ENCODE results near the gene ZMYND10. TPM values are rescaled to one million over a fixed set of nuclear protein-coding genes. Genes with fewer than 3 reads are reported as not detected.

ZMYND10 gene
- total RNA-seq, 3 donors from 2014 or later (not counting 1 experiment from before 2014, with no cell fraction given) = 3.0 to 6.3 (median 3.5) TPM

- Mint-ChIP-seq H3K4me3 (peak overlapping the region; percentile 98), H3K36me3 (peaks cover 13% of the 10 kb centered on the region), H3K27ac (peak overlapping the region; percentile 93 to 96), H3K9me3 (no peaks in the 10 kb centered on the region), H3K27me3 (ENCODE audit: low read depth in 2 of 2) (no peaks in the 10 kb centered on the region), H3K4me1 (peaks cover 42 to 87% of the 10 kb centered on the region in 2 donors)
- TF ChIP-seq CTCF (IDR thresholded peaks at IDR 0.05) = no peak
- intact Hi-C loops (cut with micrococcal nuclease) = no loop called here
- Histone ChIP-seq H3K36me3 (ENCODE audit: control insufficient read depth, insufficient read depth, low read length) (peaks cover 4% of the 10 kb centered on the region), H3K9me3 (ENCODE audit: control insufficient read depth, insufficient read depth, low read length) (no peaks in the 10 kb centered on the region), H3K27ac (ENCODE audit: low read length) (peak overlapping the region; percentile 76), H3K27me3 (ENCODE audit: control insufficient read depth, insufficient read depth, low read length) (no peaks in the 10 kb centered on the region), H3K4me3 (ENCODE audit: low read length) (peak overlapping the region; percentile 80), H3K4me1 (ENCODE audit: control insufficient read depth, insufficient read depth, low read length) (peaks cover 70% of the 10 kb centered on the region)
- ATAC-seq = peak in 1 of 3 donors; percentile 8
- peak in 1 of 2 donors; percentile 56 for DNase-seq
- 70% methylated on average over 9 of the region's 9 CpGs for WGBS (ENCODE audit: insufficient coverage)
Observed at GRCh38 chr3:50341537-50341936, 4.0 kb downstream of the ZMYND10 start.

- H3K9me3 ChIP-seq (ENCODE audit: control insufficient read depth, insufficient read depth, low read length) = no peaks in the 10 kb centered on the region
- peaks cover 70% of the 10 kb centered on the region for H3K4me1 ChIP-seq (ENCODE audit: control insufficient read depth, insufficient read depth, low read length)
- intact Hi-C loops (cut with micrococcal nuclease) = no loop called here
- H3K36me3 Mint-ChIP-seq = peaks cover 13% of the 10 kb centered on the region
- peaks cover 11% of the 10 kb centered on the region for H3K36me3 ChIP-seq (ENCODE audit: control insufficient read depth, insufficient read depth, low read length)
- H3K4me3 ChIP-seq (ENCODE audit: low read length) = peak within 1 kb of the TSS; percentile 80
- H3K27me3 Mint-ChIP-seq (ENCODE audit: low read depth in 2 of 2) = no peaks in the 10 kb centered on the region
- WGBS (ENCODE audit: insufficient coverage) = under 1% methylated on average over 85 of the region's 85 CpGs
- no peaks in the 10 kb centered on the region for H3K27me3 ChIP-seq (ENCODE audit: control insufficient read depth, insufficient read depth, low read length)
- H3K27ac Mint-ChIP-seq = peak within 1 kb of the TSS; percentile 93 to 96
- peak; percentile 73 to 79 for DNase-seq
- H3K4me1 Mint-ChIP-seq = peaks cover 45 to 88% of the 10 kb centered on the region in 2 donors
- H3K9me3 Mint-ChIP-seq = no peaks in the 10 kb centered on the region
- peak; percentile 23 to 64 (median 51) for ATAC-seq
- peak within 1 kb of the TSS; percentile 98 for H3K4me3 Mint-ChIP-seq
- H3K27ac ChIP-seq (ENCODE audit: low read length) = peak within 1 kb of the TSS; percentile 93
- no peak for TF ChIP-seq CTCF (IDR thresholded peaks at IDR 0.05)
Observed at GRCh38 chr3:50340448-50341329, 4.8 kb downstream of the ZMYND10 start, which contains the start of gene RASSF1. Gene RASSF1, minus strand, starts transcription at chr3:50340836. Its CDS starts 31 bp downstream, at chr3:50340805.

- peaks cover 13% of the 10 kb centered on the region for H3K36me3 Mint-ChIP-seq
- DNase-seq = no peak
- intact Hi-C loops (cut with micrococcal nuclease) = no loop called here
- peaks cover 50 to 89% of the 10 kb centered on the region in 2 donors for H3K4me1 Mint-ChIP-seq
- Histone ChIP-seq H3K27me3 (ENCODE audit: control insufficient read depth, insufficient read depth, low read length) (no peaks in the 10 kb centered on the region), H3K4me3 (ENCODE audit: low read length) (peak overlapping the region; percentile 80), H3K9me3 (ENCODE audit: control insufficient read depth, insufficient read depth, low read length) (no peaks in the 10 kb centered on the region), H3K36me3 (ENCODE audit: control insufficient read depth, insufficient read depth, low read length) (peaks cover 11% of the 10 kb centered on the region), H3K4me1 (ENCODE audit: control insufficient read depth, insufficient read depth, low read length) (peaks cover 70% of the 10 kb centered on the region), H3K27ac (ENCODE audit: low read length) (peak overlapping the region; percentile 93)
- no peak for ATAC-seq
- no peaks in the 10 kb centered on the region for H3K27me3 Mint-ChIP-seq (ENCODE audit: low read depth in 2 of 2)
- H3K9me3 Mint-ChIP-seq = no peaks in the 10 kb centered on the region
- H3K27ac Mint-ChIP-seq = peak overlapping the region; percentile 93 to 96
- H3K4me3 Mint-ChIP-seq = peak overlapping the region; percentile 98
- WGBS (ENCODE audit: insufficient coverage) = under 1% methylated on average over 9 of the region's 9 CpGs
- TF ChIP-seq CTCF (IDR thresholded peaks at IDR 0.05) = no peak
Observed at GRCh38 chr3:50340147-50340447, 5.4 kb downstream of the ZMYND10 start.

All from natural killer cell (primary cell).